Midbrain (tissue), 1 donor: ENCODE results near the gene UACA.
"Not testable (repeated sequence)": the region's sequence is repeated elsewhere in the genome, so short reads cannot be mapped to it uniquely, and the experiment has no call there.

Experiments
- DNase-seq: peaks from one replicate; lab custom pipeline; 2025; lab: John Stamatoyannopoulos, UW

Gene UACA

GRCh38 chr15:70663069-70663468, 100.3 kb downstream of the UACA start:
- not testable (repeated sequence) for DNase-seq

DNA sequence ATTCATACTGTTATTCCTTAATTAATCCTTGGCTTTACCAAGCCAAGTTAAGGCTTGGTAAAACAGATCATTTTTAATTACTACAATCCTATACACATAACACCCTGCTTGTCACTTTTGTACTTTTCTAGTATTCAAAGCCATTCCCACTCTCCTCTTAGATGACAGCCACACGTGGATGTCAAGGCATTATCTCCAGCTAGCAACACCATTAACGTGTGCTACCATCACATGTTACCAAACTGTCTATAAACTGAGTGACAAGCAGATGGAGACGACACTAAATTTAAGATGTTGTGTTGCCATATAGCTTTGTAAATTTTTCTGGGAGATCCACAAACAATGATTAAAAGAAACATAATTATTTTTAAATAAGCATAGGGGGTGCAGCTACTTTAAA, 103.7 kb downstream of the UACA start:
- DNase-seq = no peak

DNA sequence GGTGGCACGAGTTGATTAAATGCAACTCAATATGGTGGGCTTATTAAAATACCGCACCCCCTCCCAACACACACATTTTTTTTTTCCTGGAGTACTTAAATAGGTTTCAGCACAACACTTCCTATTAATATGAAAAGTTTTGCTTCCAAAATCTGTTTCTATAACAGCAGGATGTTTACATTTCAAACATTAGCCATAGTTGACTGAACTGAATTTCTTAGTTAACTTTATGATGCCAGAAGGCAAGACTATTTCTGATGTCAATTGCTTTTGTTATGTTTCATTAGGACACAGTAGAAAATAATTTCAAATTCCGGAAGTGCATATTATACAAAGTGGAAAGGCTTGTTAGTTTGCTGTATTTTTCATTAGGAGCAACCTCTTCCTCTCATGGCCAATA, 104.7 kb downstream of the UACA start:
- no peak for DNase-seq

GRCh38 chr15:70653426-70653825, 109.9 kb downstream of the UACA start:
- no peak for DNase-seq

GRCh38 chr15:70652341-70652740, 111.0 kb downstream of the UACA start:
- DNase-seq = no peak

DNA sequence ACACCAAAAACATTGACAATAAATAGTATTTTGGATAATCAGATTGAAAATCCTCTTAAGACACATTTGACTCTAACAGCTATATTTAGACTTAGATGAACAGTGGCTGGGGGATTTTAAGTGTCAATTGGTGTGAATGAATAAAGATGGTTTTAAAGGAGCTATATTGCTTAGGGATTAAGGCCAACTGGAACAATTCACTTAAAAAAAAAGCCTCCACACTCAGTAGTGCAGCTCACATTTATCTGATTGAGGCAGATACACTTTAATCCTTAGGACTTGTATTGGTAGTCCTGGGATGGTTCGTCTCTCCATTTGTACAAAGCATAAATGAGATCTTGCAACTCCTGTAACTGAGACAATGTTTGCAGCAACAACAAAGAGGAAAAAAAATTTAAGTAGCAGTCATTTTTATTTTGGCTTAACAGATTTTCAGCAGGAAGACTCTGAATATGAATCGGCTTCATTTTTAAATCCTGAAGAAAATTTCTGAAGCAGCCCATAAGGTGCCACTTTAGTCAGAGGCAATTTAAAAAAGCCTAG, 112.0 kb downstream of the UACA start:
- no peak for DNase-seq

DNA sequence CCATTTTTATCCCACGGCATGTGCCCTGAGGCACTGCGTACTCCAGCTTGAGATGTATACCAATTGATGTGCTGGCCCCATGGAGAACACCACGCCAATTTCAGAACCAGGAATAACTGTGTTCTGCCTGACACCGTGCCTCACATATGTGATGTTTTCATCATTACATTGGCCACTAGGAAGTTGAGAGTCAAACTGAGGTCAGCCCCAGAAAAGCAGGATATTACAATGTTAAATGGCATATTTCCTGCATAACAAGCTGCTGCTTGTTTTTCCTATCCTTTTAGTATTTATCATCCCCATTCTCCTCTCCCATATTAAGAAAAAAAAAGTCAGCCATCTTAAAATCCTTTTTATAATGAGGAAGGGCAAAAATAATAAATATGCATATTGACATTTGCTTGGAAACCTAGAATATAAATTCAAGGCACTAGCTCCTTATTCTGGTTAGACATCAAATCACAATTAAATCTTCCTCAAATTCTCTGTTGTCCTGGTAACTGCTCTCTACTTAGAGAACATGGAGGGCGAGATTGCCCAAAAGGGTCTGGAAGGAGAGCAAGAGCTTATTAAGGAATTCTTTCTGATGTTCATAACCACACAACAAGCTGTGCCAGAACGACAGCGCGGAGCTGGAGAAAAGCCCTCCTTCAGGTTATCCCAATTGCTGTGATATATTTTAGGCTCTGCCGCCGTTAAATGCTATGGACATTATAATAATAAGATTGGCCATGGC, 112.6 kb downstream of the UACA start:
- no peak for DNase-seq

- no peak for DNase-seq
These were observed 116.0 kb downstream of the UACA start for GRCh38 chr15:70647396-70647795.

DNA sequence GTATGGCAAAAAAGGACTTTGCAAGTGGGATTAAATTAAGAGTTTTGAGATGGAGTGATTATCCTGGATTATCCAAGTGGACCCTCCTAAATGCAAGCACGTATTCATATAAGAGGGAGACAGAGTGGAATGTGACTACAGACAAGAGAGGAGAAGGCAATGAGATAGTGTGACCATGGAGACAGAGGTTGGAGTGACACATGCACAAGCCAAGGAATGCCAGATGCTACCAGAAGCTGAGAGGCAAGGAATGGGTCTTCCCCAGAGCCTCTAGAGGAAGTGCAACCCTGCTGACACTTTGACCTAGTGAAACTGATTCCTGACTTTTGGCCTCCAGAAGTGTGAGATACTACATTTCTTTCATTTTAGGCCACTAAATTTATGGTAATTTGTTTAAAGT, 117.2 kb downstream of the UACA start:
- DNase-seq = no peak

GRCh38 chr15:70643783-70644125, 119.6 kb downstream of the UACA start:
- no peak for DNase-seq

DNA sequence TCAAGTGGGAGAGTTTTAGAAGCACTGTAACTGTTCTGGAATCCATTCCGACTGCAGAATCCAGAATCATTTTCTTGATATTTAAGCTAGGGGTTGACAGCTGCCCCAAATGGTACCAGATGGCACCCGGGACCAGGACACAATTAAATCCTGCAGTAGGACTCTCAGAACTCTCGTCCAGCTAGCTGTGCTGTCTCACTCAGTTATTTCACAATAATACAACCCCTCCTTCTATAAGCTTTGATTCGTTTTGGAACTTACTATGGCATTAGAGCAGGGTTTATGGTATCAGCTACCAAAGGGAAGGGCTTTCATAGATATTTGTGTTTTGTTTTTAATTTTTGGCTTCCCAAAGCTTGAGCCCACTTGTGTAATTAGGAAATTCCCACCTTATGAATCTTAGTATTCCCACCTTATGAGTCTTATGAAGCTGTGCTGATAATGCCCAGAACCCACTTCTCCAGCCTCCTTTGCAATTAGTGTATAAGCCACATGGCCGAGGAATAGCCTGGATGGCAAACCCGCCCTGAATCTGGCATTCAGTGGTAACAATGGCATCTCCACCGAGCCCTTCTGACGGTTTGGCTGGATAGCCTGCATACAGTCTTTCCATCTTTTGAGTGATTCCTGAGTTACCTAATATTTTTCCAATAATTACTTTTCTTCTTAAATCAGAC, 120.1 kb downstream of the UACA start:
- DNase-seq = no peak

DNA sequence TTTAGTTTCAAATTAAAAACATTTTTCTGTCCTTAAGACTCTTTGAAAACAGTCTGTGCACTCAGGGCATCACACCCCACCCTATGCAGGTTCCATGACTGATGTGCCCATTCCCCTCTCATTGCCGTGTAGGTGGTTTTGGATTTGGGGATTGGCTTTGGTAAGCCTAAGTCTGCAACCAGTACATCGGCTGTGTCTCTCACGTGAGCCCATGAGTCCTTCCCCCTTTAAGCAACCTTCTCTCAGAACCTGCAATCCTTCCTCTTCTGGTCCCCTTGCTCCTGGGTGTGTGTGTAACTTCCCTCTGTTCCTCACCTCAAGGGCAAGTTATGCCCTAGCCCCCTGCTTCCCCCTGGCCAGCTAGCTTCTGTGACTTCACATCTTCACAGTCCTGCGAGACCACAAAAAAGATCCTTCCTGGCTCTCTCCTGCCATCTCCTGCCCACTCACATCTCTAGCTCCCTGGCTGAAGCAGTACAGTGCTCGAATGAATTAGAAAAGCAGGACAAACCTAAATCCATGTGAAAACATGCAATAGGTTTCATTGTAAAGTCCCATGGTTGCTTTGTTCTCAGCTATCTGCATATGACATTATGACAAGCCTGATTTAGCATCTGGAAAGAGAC, 126.7 kb downstream of the UACA start:
- DNase-seq = peak; percentile 13

- no peak for DNase-seq
These were observed 127.5 kb downstream of the UACA start for GRCh38 chr15:70635895-70636294.

- DNase-seq = no peak
These were observed 129.4 kb downstream of the UACA start for GRCh38 chr15:70633991-70634390.

GRCh38 chr15:70633103-70633831, 130.1 kb downstream of the UACA start:
- DNase-seq = no peak

- no peak for DNase-seq
These were observed 130.8 kb downstream of the UACA start for GRCh38 chr15:70632491-70633102.

DNA sequence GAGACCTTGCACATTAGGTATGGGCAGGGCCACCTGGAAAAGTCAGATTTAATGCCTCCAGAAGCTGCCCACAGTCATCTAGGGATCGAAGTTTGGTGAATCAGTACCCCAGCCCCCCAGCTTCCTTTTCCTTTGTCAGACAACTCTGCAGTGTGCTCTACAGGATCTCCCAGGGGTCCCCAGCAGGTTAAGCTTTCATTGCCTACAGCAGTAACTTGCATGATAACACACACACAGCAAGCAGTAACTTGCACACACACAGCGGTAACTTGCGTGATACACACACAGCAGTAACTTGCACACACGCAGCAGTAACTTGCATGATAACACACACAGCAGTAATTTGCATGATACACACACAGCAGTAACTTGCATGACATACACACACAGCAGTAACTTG, 131.3 kb downstream of the UACA start:
- DNase-seq = no peak

- no peak for DNase-seq
These were observed 133.6 kb downstream of the UACA start for GRCh38 chr15:70629735-70630273.

GRCh38 chr15:70628549-70628896, 134.8 kb downstream of the UACA start:
- no peak for DNase-seq

DNA sequence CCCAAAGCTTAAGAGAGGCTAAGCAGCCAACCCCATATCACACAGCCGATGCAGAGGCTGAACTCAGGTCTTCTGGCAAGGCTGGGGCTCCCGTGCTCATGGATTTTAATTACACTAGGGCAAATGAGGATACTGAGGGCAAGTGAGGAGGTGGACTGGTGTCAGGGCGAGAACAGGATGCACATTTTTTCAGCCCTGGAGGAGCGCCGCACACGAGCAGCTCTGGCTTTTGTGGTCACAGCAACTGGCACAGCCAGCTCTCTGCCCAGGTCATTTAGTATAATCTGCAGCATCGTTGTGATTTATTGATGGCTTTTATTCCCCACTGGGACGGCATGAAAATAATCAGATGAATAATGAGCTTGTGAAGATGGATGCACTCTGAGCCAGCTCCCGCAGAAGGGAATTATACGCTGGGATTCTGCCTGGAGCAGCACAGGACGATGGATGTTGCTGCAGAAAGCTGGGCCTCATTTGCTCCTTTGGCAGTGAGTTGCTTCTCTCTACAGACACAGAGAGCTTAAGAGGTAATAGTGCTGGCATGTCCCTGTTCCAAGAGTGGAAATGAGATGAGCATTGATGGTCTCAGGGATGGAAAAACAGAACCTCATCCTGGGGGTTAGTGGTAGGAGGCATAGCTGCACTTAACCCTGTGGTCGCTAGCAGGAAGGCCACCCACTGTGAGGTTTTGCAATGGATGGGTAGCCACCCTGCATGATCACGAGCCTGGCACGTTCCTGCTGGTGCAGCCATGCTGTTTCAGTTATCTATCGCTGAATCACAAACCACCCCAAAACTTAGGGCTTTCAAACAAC, 135.4 kb downstream of the UACA start:
- DNase-seq = no peak

DNA sequence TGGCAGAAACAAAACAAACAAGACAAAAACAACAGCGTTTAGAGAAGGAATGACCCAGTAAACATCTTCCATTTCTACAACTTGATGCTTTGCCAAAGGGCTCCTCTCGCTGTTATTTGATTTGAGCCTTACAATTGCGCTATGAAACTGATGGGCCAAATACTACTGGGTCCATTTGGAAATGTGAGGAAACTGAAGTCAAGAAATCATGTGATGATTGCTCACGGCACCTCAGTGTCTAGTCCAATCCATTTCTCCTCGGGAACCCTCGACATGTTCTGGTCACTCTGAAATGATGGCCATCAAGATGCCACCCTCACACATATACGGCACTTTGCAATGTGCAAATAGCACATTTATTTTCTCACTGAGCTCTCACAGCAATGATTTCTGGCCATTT, 136.0 kb downstream of the UACA start:
- no peak for DNase-seq
